Muscle of leg (tissue), 11 donors: ENCODE measurements around the gene IQCB1. TPM values are rescaled to one million over a fixed set of nuclear protein-coding genes. Genes with fewer than 3 reads are reported as not detected.
"Not testable (repeated sequence)": the region's sequence is repeated elsewhere in the genome, so short reads cannot be mapped to it uniquely, and the experiment has no call there.

Experiments used
- DNase-seq: peaks from one replicate; pipeline ENCODE4 v3.0.0; 2013
- H3K27ac ChIP-seq: one replicate; pipeline ENCODE4 v1.5.1; 2013; ENCODE audit warnings: mild to moderate bottlenecking, low read length, control low read depth
- H3K27me3 ChIP-seq: one replicate; pipeline ENCODE4 v1.6.1; 2013; ENCODE audit warnings: low read length; ENCODE audit not compliant: control insufficient read depth, insufficient read depth
- H3K36me3 ChIP-seq: one replicate; pipeline ENCODE4 v1.6.1; 2013; ENCODE audit warnings: low read length; ENCODE audit not compliant: control insufficient read depth, insufficient read depth
- H3K4me1 ChIP-seq: one replicate; pipeline ENCODE4 v1.6.1; 2013; ENCODE audit warnings: low read length; ENCODE audit not compliant: control insufficient read depth, insufficient read depth
- H3K4me3 ChIP-seq: one replicate; pipeline ENCODE4 v1.5.1; 2013; ENCODE audit warnings: low read length, control low read depth
- H3K9me3 ChIP-seq: replicated peaks from 2 replicates; pipeline ENCODE4 v1.6.1; 2013; ENCODE audit warnings: low read depth, low read length; ENCODE audit not compliant: control insufficient read depth
- WGBS: methylation state at CpG from one replicate; pipeline ENCODE4 v1.1.5; 2013; ENCODE audit warnings: missing lambda C conversion rate; ENCODE audit not compliant: insufficient coverage; 5-methylcytosine and 5-hydroxymethylcytosine counted together
- polyA plus RNA-seq, 8 donors: library from polyadenylated mRNA; unstranded; fragments of 120-200 nt; gene quantifications; one replicate each; pipeline versions ENCODE4 v1.2.1 to v1.2.3, GENCODE V29; 2013; ENCODE audit warnings: inconsistent platforms in 1 of 8, low replicate concordance in 1 of 8; ENCODE audit not compliant: insufficient read length in 8 of 8, insufficient read depth in 1 of 8
- total RNA-seq: library from RNA; stranded (reverse); fragments of 120-200 nt; gene quantifications from one replicate; pipeline ENCODE4 v1.2.4, GENCODE V29; 2013

Gene IQCB1
- total and polyA plus RNA-seq, 9 donors = 16.1 to 22.7 (median 18.1) TPM

DNA sequence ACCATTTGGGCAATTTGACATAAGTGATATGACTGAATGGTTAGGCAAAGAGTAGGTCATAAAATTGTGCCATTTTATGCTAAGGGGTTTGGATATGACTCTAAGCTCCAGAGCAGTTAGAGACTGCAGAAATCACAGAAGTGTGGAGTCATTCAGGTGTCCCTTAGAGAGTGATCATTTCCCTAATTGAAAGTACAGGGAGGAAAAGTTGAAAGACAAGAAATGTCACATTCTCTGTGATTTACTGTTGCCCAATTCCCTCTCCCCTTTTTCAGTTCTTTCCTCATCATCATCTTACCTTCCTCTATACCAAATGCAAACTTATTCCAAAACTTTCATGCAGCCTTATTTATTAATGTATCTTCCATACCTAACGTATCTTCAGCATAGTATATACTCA lies 82.6 kb downstream of the IQCB1 start:
- no CpG with 5 or more reads among the region's 1 CpG for WGBS
- Histone ChIP-seq H3K4me1 (peaks cover 5% of the 10 kb centered on the region), H3K4me3 (no peak overlapping the region), H3K27ac (no peak overlapping the region), H3K36me3 (no peaks in the 10 kb centered on the region), H3K9me3 (no peaks in the 10 kb centered on the region), H3K27me3 (no peaks in the 10 kb centered on the region)
- DNase-seq = no peak

DNA sequence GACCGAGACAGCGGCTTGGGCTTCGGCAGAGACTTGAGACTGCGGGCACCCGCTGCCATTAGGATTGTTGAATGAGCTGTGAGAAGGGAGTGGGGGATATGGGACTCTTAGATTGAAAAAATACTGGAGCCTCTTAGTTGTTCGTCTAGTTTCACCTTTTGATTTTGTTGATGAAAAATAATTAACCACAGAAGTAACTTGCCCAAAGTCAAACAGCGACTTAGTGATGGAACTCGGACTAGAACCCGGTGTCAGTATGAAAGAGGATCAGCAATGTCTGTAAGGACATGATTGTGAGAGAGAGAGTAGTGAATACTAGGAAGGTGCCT lies 84.8 kb downstream of the IQCB1 start:
- WGBS = no CpG with 5 or more reads among the region's 9 CpGs
- Histone ChIP-seq H3K27ac (peak overlapping the region; percentile 90), H3K27me3 (no peaks in the 10 kb centered on the region), H3K4me3 (peak overlapping the region; percentile 87), H3K36me3 (no peaks in the 10 kb centered on the region), H3K9me3 (no peaks in the 10 kb centered on the region), H3K4me1 (peaks cover 5% of the 10 kb centered on the region)
- no peak for DNase-seq

DNA sequence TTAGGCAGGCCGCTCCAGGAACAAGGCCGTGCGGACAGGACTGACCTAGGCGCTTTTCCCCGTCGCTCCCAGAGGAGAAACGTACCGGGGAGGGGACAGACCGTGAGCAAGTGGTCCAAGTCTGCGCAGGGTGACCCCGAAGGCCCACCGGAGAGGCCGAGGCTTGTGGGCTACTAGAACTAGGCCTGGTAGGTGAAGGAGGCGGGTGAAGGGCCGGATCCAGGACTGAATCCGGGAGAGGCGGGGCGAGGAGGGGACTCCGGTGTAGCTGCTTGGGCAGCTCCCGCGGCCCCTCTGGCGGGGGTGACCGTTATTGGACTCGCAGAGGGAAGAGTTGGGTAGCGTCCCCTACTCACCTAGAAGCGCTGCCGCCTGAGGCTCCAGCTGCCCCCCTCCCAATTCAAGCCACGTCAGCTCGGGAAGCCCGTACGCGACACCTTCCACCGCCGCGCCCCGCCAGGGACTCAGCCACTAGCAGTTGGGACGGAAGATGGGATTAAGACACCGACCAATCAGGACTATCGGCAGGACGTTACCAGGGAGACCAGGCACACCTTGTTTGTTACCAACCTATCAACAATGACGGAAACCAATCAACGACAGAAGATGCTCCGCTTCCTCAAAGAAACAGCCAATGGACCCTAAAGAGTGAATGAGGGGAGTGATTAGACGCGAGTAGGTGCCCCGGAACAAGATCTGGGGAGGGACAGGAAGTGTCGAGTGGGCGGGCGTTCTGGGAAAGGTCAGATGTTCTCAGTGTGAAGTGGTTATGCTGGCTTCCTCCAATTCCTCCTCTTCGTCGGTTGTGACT lies 85.4 kb downstream of the IQCB1 start, which contains the start of gene GOLGB1:
Gene GOLGB1, minus strand, starts transcription at position 466 of the 811 bp plus-strand sequence. CDS start 18,770 bp downstream, outside the sequence.
- H3K27ac ChIP-seq = peak within 1 kb of the TSS; percentile 96
- peak; percentile 100 for DNase-seq
- H3K9me3 ChIP-seq = no peaks in the 10 kb centered on the region
- H3K4me1 ChIP-seq = peaks cover 5% of the 10 kb centered on the region
- H3K4me3 ChIP-seq = peak within 1 kb of the TSS; percentile 87
- H3K36me3 ChIP-seq = no peaks in the 10 kb centered on the region
- under 1% methylated on average over 33 of the region's 51 CpGs for WGBS
- H3K27me3 ChIP-seq = no peaks in the 10 kb centered on the region

GRCh38 chr3:121748680-121749275 lies 86.1 kb downstream of the IQCB1 start:
- WGBS = 2% methylated on average over 17 of the region's 17 CpGs
- peaks cover 5% of the 10 kb centered on the region for H3K4me1 ChIP-seq
- H3K27ac ChIP-seq = peak overlapping the region; percentile 96
- DNase-seq = peak; percentile 73
- H3K9me3 ChIP-seq = no peaks in the 10 kb centered on the region
- H3K4me3 ChIP-seq = peak overlapping the region; percentile 87
- H3K36me3 ChIP-seq = no peaks in the 10 kb centered on the region
- no peaks in the 10 kb centered on the region for H3K27me3 ChIP-seq

GRCh38 chr3:121747976-121748375 lies 86.9 kb downstream of the IQCB1 start:
- H3K4me3 ChIP-seq = no peak overlapping the region
- H3K9me3 ChIP-seq = no peaks in the 10 kb centered on the region
- DNase-seq = no peak
- no peaks in the 10 kb centered on the region for H3K27me3 ChIP-seq
- H3K4me1 ChIP-seq = peaks cover 5% of the 10 kb centered on the region
- H3K27ac ChIP-seq = no peak overlapping the region
- WGBS = no CpG with 5 or more reads among the region's 3 CpGs
- H3K36me3 ChIP-seq = no peaks in the 10 kb centered on the region

- not testable (repeated sequence) for H3K9me3 ChIP-seq
- no CpG with 5 or more reads among the region's 2 CpGs for whole genome bisulfite sequencing
Measured at GRCh38 chr3:121743106-121743505, 91.8 kb downstream of the IQCB1 start.

DNA sequence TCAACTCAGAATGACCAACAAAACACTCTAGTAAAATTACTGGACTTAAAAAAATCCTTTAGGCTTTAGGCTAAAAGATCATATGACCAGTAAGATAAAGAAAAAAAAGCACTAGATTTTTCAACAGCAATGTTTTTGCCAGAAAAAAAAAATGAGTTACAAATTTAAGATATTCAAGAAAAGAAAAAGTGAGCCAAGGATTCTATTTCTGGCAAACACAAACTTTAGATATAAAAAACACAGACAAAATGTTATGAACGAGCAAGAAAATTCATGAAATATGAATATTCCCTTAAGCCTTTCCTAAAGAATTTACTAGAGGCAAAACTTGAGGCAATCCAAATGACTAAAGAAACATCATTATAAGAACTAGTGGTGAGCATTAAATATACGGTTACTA lies 94.0 kb downstream of the IQCB1 start:
- DNase-seq = peak; percentile 80
- Histone ChIP-seq H3K9me3 (no peaks in the 10 kb centered on the region), H3K36me3 (peaks cover 5% of the 10 kb centered on the region), H3K27me3 (no peaks in the 10 kb centered on the region), H3K27ac (no peak overlapping the region), H3K4me3 (no peak overlapping the region), H3K4me1 (no peaks in the 10 kb centered on the region)
- no CpG with 5 or more reads among the region's 2 CpGs for WGBS

More at GRCh38 chr3:121743106-121743505, 91.8 kb downstream of the IQCB1 start:
- not testable (repeated sequence) for H3K27me3 ChIP-seq, H3K4me1 ChIP-seq, H3K36me3 ChIP-seq, H3K27ac ChIP-seq, H3K4me3 ChIP-seq, DNase-seq

DNA sequence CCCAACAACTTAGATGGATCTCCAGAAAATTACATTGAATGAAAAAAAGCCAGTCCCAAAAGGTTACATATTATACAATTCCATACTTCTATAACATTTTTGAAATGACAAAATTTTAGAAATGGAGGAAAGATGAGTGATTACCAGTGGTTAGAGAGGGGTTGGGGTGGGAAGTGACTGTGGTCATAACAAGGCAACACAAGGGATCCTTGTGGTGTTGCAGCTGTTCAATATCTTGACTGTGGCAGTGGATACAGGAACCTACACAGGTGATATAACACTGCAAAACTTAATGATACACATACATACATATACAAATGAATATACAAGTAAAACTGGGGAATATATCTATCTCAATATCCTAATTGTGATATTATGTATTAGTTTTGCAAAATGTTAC lies 95.0 kb downstream of the IQCB1 start:
- no peaks in the 10 kb centered on the region for H3K27me3 ChIP-seq
- DNase-seq = no peak
- H3K4me1 ChIP-seq = no peaks in the 10 kb centered on the region
- no peak overlapping the region for H3K4me3 ChIP-seq
- H3K9me3 ChIP-seq = no peaks in the 10 kb centered on the region
- H3K36me3 ChIP-seq = peaks cover 5% of the 10 kb centered on the region
- no peak overlapping the region for H3K27ac ChIP-seq

- Histone ChIP-seq H3K4me3 (no peak overlapping the region), H3K9me3 (no peaks in the 10 kb centered on the region)
- no CpG with 5 or more reads among the region's 4 CpGs for WGBS
Measured at GRCh38 chr3:121737644-121738043, 97.2 kb downstream of the IQCB1 start.

GRCh38 chr3:121736112-121736511 lies 98.7 kb downstream of the IQCB1 start:
- WGBS = no CpG with 5 or more reads among the region's 3 CpGs
- Histone ChIP-seq H3K4me3 (no peak overlapping the region), H3K9me3 (no peaks in the 10 kb centered on the region), H3K27me3 (no peaks in the 10 kb centered on the region), H3K36me3 (peaks cover 5% of the 10 kb centered on the region), H3K27ac (no peak overlapping the region), H3K4me1 (no peaks in the 10 kb centered on the region)
- no peak for DNase-seq

More at GRCh38 chr3:121737644-121738043, 97.2 kb downstream of the IQCB1 start:
- H3K27ac ChIP-seq = no peak overlapping the region
- no peak for DNase-seq
- peaks cover 5% of the 10 kb centered on the region for H3K36me3 ChIP-seq
- H3K4me1 ChIP-seq = no peaks in the 10 kb centered on the region
- no peaks in the 10 kb centered on the region for H3K27me3 ChIP-seq
